Naive thymus-derived CD4-positive, alpha-beta T cell (primary cell): ENCODE data around the gene FOXP3. TPM values are rescaled to one million over a fixed set of nuclear protein-coding genes. Genes with fewer than 3 reads are reported as not detected.

Experiments
- ATAC-seq: fragments of 150-1000 bp; cut with Tn5 transposase; 2 replicates; pipeline ENCODE4 v1.10.0; 2021; ENCODE audit warnings: mild to moderate bottlenecking, moderate library complexity
- CTCF ChIA-PET: fragments of 350-600 bp; sonication (Branson Sonifier 250); formaldehyde crosslinking; loops from one replicate; lab custom pipeline; 2021; ENCODE audit warnings: antibody characterized with exemption; lab: Charles Lee
- POLR2A ChIA-PET: fragments of 350-600 bp; sonication (Branson Sonifier 250); formaldehyde crosslinking; loops from one replicate; lab custom pipeline; 2021; ENCODE audit warnings: antibody characterized with exemption, inconsistent platforms; lab: Charles Lee
- DNase-seq, 9 donors: peaks; one replicate each; pipeline versions ENCODE4 v3.0.0 to v3.0.0-alpha.2; 2020 to 2022; ENCODE audit warnings: mixed read lengths in 1 of 9
- H3K27ac ChIP-seq: one replicate; pipeline ENCODE4 v1.7.0; 2013; ENCODE audit warnings: mild to moderate bottlenecking, low read depth, low read length, moderate library complexity
- H3K27me3 ChIP-seq, 2 donors: one replicate each; pipeline ENCODE4 v1.7.0; 2013; ENCODE audit warnings: low read length in 2 of 2, mild to moderate bottlenecking in 2 of 2, moderate library complexity in 2 of 2; ENCODE audit not compliant: control insufficient read depth in 2 of 2, insufficient read depth in 2 of 2
- H3K36me3 ChIP-seq, 3 experiments: 1 replicate in 2 of 3; 2 replicates in 1 of 3; pipeline ENCODE4 v1.7.0; 2013; ENCODE audit warnings: low read length in 3 of 3, mild to moderate bottlenecking in 3 of 3, moderate library complexity in 1 of 3; ENCODE audit not compliant: insufficient read depth in 3 of 3, control insufficient read depth in 2 of 3
- H3K4me1 ChIP-seq, 2 donors: one replicate each; pipeline ENCODE4 v1.7.0; 2013; ENCODE audit warnings: low read length in 2 of 2, mild to moderate bottlenecking in 2 of 2, moderate library complexity in 1 of 2; ENCODE audit not compliant: control insufficient read depth in 2 of 2, insufficient read depth in 2 of 2
- H3K4me3 ChIP-seq: 2 replicates; pipeline ENCODE4 v1.7.0; 2013; ENCODE audit warnings: mild to moderate bottlenecking, low read length
- H3K9me3 ChIP-seq, 3 experiments: 1 replicate in 2 of 3; 2 replicates in 1 of 3; pipeline ENCODE4 v1.7.0; 2013; ENCODE audit warnings: low read length in 3 of 3; ENCODE audit not compliant: control insufficient read depth in 2 of 3
- H3K27ac Mint-ChIP-seq, 9 donors: one replicate each; pipeline ENCODE4 v1.8.0; 2020 to 2022; ENCODE audit warnings: mixed read lengths in 9 of 9, mild to moderate bottlenecking in 8 of 9, moderate library complexity in 5 of 9, inconsistent platforms in 2 of 9
- H3K27me3 Mint-ChIP-seq, 5 donors: one replicate each; pipeline ENCODE4 v1.8.0; 2021 to 2022; ENCODE audit warnings: mixed read lengths in 5 of 5, mild to moderate bottlenecking in 1 of 5
- H3K36me3 Mint-ChIP-seq, 5 donors: one replicate each; pipeline ENCODE4 v1.8.0; 2020 to 2022; ENCODE audit warnings: mixed read lengths in 5 of 5, mild to moderate bottlenecking in 3 of 5, inconsistent platforms in 1 of 5
- H3K4me1 Mint-ChIP-seq, 7 donors: one replicate each; pipeline ENCODE4 v1.8.0; 2020 to 2022; ENCODE audit warnings: mixed read lengths in 7 of 7, mild to moderate bottlenecking in 3 of 7, inconsistent platforms in 1 of 7
- H3K4me3 Mint-ChIP-seq, 10 donors: one replicate each; pipeline ENCODE4 v1.8.0; 2020 to 2022; ENCODE audit warnings: mild to moderate bottlenecking in 10 of 10, mixed read lengths in 10 of 10, moderate library complexity in 6 of 10, inconsistent platforms in 2 of 10
- H3K9me3 Mint-ChIP-seq, 11 donors: one replicate each; pipeline ENCODE4 v1.8.0; 2020 to 2022; ENCODE audit warnings: mixed read lengths in 11 of 11, mild to moderate bottlenecking in 4 of 11, inconsistent platforms in 1 of 11, moderate library complexity in 1 of 11
- intact Hi-C, 2 donors: fragments of 100-400 bp; cut with micrococcal nuclease; formaldehyde crosslinking; loops; one replicate each; pipeline ENCODE4 v1.15.1; 2023
- polyA plus RNA-seq, 2 donors: library from polyadenylated mRNA; unstranded; fragments of 300-500 nt; fragmentation: Illumina TruSeq; gene quantifications; one replicate each; pipeline ENCODE4 v1.2.3, GENCODE V29; 2021
- total RNA-seq, 6 experiments: library from RNA in 5 of 6; stranded (reverse) in 5 of 6; gene quantifications; 1 replicate in 5 of 6; 2 replicates in 1 of 6; pipeline ENCODE4 v1.2.3 and lab custom pipeline; 2021 to 2026

The FOXP3 gene
- total and polyA plus RNA-seq, 7 experiments from 2014 or later, result 0.35 to 25.3 (median 0.76) TPM

- Mint-ChIP-seq H3K4me3 (peak overlapping the region in 3 of 10 donors; percentile 16 to 51 (median 47)), H3K36me3 (peaks cover 0 to 3% (median 0%) of the 10 kb centered on the region in 5 donors), H3K27me3 (peaks cover 0 to 8% (median 0%) of the 10 kb centered on the region in 5 donors), H3K9me3 (peaks cover 0 to 4% (median 0%) of the 10 kb centered on the region in 11 donors), H3K4me1 (no peaks in the 10 kb centered on the region), H3K27ac (no peak overlapping the region)
- no peaks in the 10 kb centered on the region for H3K9me3 ChIP-seq
- no peaks in the 10 kb centered on the region for H3K27me3 ChIP-seq
- intact Hi-C loops, result no loop called here
- ChIA-PET CTCF (no interaction called here), POLR2A (no interaction called here)
- H3K36me3 ChIP-seq, result no peaks in the 10 kb centered on the region
- H3K4me3 ChIP-seq, result no peak overlapping the region
- H3K27ac ChIP-seq, result no peak overlapping the region
- ATAC-seq (no peak), DNase-seq (peak in 1 of 9 donors; percentile 16)
- no peaks in the 10 kb centered on the region for H3K4me1 ChIP-seq
Observed at GRCh38 chrX:49209434-49210251, 54.9 kb downstream of the FOXP3 start.

- POLR2A ChIA-PET, result interaction anchor here (0.6 kb wide), 1 partner anchor 80 kb away, joined by 3 read pairs; no protein-coding TSS in a partner anchor
- H3K36me3 Mint-ChIP-seq, result peaks cover 0 to 3% (median 0%) of the 10 kb centered on the region in 5 donors
- H3K4me1 ChIP-seq, result no peaks in the 10 kb centered on the region
- H3K4me3 Mint-ChIP-seq, result no peak overlapping the region
- H3K27me3 ChIP-seq, result no peaks in the 10 kb centered on the region
- H3K9me3 Mint-ChIP-seq, result peaks cover 0 to 4% (median 0%) of the 10 kb centered on the region in 11 donors
- H3K4me3 ChIP-seq, result no peak overlapping the region
- DNase-seq (no peak), ATAC-seq (no peak)
- peaks cover 0 to 7% (median 0%) of the 10 kb centered on the region in 5 donors for H3K27me3 Mint-ChIP-seq
- H3K9me3 ChIP-seq, result no peaks in the 10 kb centered on the region
- CTCF ChIA-PET, result no interaction called here
- H3K27ac Mint-ChIP-seq, result no peak overlapping the region
- intact Hi-C loops, result no loop called here
- no peak overlapping the region for H3K27ac ChIP-seq
- no peaks in the 10 kb centered on the region for H3K4me1 Mint-ChIP-seq
- no peaks in the 10 kb centered on the region for H3K36me3 ChIP-seq
Observed at GRCh38 chrX:49208399-49208798, 56.1 kb downstream of the FOXP3 start.

- Mint-ChIP-seq H3K4me3 (no peak overlapping the region), H3K9me3 (no peaks in the 10 kb centered on the region), H3K4me1 (no peaks in the 10 kb centered on the region), H3K27ac (no peak overlapping the region), H3K27me3 (peaks cover 0 to 7% (median 0%) of the 10 kb centered on the region in 5 donors), H3K36me3 (peaks cover 0 to 3% (median 0%) of the 10 kb centered on the region in 5 donors)
- Histone ChIP-seq H3K4me1 (no peaks in the 10 kb centered on the region), H3K4me3 (no peak overlapping the region), H3K36me3 (no peaks in the 10 kb centered on the region), H3K27ac (no peak overlapping the region), H3K9me3 (no peaks in the 10 kb centered on the region), H3K27me3 (no peaks in the 10 kb centered on the region)
- ChIA-PET POLR2A (no interaction called here), CTCF (no interaction called here)
- no peak for DNase-seq
- ATAC-seq, result no peak
- intact Hi-C loops, result no loop called here
Observed at GRCh38 chrX:49206543-49206942, 58.0 kb downstream of the FOXP3 start.

- peaks cover 0 to 4% (median 4%) of the 10 kb centered on the region in 7 donors for H3K4me1 Mint-ChIP-seq
Observed at GRCh38 chrX:49205443-49205842, 59.1 kb downstream of the FOXP3 start.

DNA sequence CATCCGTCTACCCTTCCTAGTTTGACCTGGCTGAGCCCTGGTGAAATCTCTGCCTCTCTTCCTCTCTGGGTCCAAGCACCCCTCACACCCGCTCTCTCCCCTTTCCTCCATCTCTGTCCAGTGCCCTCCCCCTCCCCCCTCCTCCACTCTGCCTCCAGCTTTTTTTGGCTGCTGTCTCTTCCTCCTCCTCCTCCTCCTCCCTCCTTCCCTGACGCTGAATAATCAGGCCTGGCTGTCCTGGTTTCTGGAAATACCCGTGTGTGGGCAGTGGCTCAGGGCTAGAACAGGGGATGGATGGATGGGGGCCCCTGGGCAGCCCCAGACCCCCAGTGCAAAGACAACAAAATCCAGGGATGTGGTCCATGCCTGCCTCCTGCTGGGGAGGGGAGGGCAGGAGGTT is 59.8 kb downstream of the FOXP3 start:
- Mint-ChIP-seq H3K4me3 (no peak overlapping the region), H3K27ac (no peak overlapping the region), H3K36me3 (no peaks in the 10 kb centered on the region), H3K4me1 (peaks cover 0 to 6% (median 4%) of the 10 kb centered on the region in 7 donors), H3K27me3 (peaks cover 0 to 7% (median 0%) of the 10 kb centered on the region in 5 donors), H3K9me3 (no peaks in the 10 kb centered on the region)
- no peak for DNase-seq
- no peaks in the 10 kb centered on the region for H3K4me1 ChIP-seq
- no peak overlapping the region for H3K27ac ChIP-seq
- H3K4me3 ChIP-seq, result no peak overlapping the region
- ATAC-seq, result no peak
- intact Hi-C loops, result no loop called here
- no peaks in the 10 kb centered on the region for H3K9me3 ChIP-seq
- ChIA-PET CTCF (no interaction called here), POLR2A (no interaction called here)
- no peaks in the 10 kb centered on the region for H3K27me3 ChIP-seq
- no peaks in the 10 kb centered on the region for H3K36me3 ChIP-seq

More at GRCh38 chrX:49205443-49205842, 59.1 kb downstream of the FOXP3 start:
- H3K4me3 Mint-ChIP-seq, result no peak overlapping the region
- ChIA-PET CTCF (no interaction called here), POLR2A (no interaction called here)
- H3K27ac ChIP-seq, result no peak overlapping the region
- peaks cover 0 to 7% (median 0%) of the 10 kb centered on the region in 5 donors for H3K27me3 Mint-ChIP-seq
- DNase-seq, result no peak
- no peaks in the 10 kb centered on the region for H3K9me3 ChIP-seq
- H3K4me1 ChIP-seq, result no peaks in the 10 kb centered on the region
- intact Hi-C loops, result no loop called here
- H3K27me3 ChIP-seq, result no peaks in the 10 kb centered on the region
- H3K36me3 Mint-ChIP-seq, result no peaks in the 10 kb centered on the region
- no peak overlapping the region for H3K4me3 ChIP-seq
- no peak for ATAC-seq
- no peak overlapping the region for H3K27ac Mint-ChIP-seq
- no peaks in the 10 kb centered on the region for H3K9me3 Mint-ChIP-seq
- no peaks in the 10 kb centered on the region for H3K36me3 ChIP-seq

DNA sequence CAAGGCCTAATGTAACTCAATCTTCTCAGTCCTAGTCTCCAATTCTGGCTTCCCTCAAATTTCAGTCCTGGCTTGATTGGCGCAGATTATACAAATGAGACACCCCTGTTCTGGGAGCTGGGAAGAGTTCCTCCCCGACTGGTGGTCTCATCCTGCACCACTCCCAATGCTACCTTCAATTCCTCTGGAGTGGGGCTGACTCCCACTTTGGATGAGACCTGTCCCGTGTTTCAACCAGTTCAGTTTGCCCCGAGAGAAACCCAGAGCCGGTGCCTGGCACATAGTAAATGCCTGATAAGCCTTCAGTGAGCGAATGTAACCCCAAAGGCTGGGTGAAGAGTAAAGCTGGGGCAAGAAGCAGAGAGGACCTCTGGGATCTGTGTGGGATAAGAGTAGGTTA is 60.5 kb downstream of the FOXP3 start:
- ATAC-seq, result no peak
- no peaks in the 10 kb centered on the region for H3K9me3 Mint-ChIP-seq
- no peaks in the 10 kb centered on the region for H3K36me3 ChIP-seq
- intact Hi-C loops, result no loop called here
- peaks cover 0 to 8% (median 4%) of the 10 kb centered on the region in 7 donors for H3K4me1 Mint-ChIP-seq
- no peaks in the 10 kb centered on the region for H3K9me3 ChIP-seq
- no peaks in the 10 kb centered on the region for H3K27me3 ChIP-seq
- ChIA-PET CTCF (interaction anchor here (0.5 kb wide), 1 partner anchor 88 kb away, joined by 3 read pairs; no protein-coding TSS in a partner anchor), POLR2A (no interaction called here)
- no peak for DNase-seq
- H3K27ac ChIP-seq, result no peak overlapping the region
- peaks cover 0 to 8% (median 0%) of the 10 kb centered on the region in 5 donors for H3K27me3 Mint-ChIP-seq
- no peak overlapping the region for H3K4me3 Mint-ChIP-seq
- no peaks in the 10 kb centered on the region for H3K36me3 Mint-ChIP-seq
- no peak overlapping the region for H3K4me3 ChIP-seq
- H3K27ac Mint-ChIP-seq, result no peak overlapping the region
- no peaks in the 10 kb centered on the region for H3K4me1 ChIP-seq
